IPS DF 4.7 (cell line): ENCODE results near the gene GPBAR1.

Source experiments
- DNase-seq: peaks from one replicate; pipeline ENCODE4 v3.0.0-alpha.2; 2013; ENCODE audit warnings: low spot score; ENCODE audit errors: extremely low read depth

GPBAR1 gene

GRCh38 chr2:218244204-218244603 is 16.6 kb upstream of the GPBAR1 start:
- no peak for DNase-seq

- DNase-seq = no peak
These were observed 16.1 kb upstream of the GPBAR1 start for GRCh38 chr2:218244665-218245064.

- no peak for DNase-seq
These were observed 15.6 kb upstream of the GPBAR1 start for GRCh38 chr2:218245214-218245613.

DNA sequence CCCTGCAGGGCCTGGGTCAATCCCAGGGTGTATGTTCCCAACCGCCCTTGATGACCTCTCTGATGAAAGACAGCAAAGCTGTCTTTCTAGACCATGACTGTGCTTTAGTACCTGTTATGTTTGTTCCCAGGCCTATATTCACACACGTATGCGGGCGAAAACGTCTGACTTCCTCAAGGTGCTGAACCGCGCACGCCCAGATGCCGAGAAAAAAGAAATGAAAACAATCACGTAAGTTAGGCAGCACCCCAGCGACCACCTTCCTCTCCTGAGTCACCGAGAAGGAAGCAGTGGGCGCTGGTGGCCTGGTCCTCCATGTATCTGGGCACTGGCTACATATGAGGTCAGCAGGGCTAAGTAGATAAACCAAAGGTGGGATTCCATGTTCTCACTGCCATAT is 11.1 kb upstream of the GPBAR1 start:
- DNase-seq = no peak

GRCh38 chr2:218252509-218253231 is 8.1 kb upstream of the GPBAR1 start:
- no peak for DNase-seq

DNA sequence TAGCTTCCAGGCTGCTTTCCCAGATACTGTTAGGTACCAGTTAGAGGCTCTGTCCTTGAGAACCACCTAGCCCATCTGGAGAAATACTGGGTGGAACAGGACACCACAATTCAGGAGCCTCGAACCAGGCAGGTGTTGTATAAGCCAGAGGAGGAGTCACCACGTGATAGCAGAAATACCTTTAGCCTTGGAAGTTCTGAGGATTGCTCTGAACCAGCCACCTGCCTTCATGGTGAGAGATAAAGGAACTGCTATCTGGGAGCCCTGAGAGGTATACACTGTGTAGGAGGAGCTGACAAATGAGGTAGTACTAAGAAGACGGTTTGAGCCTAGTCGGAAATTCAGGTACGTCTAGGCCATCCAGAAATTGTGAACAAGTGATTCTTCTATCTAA is 7.6 kb upstream of the GPBAR1 start:
- no peak for DNase-seq

- no peak for DNase-seq
These were observed 5.4 kb upstream of the GPBAR1 start for GRCh38 chr2:218255446-218255845.

- no peak for DNase-seq
These were observed 4.0 kb upstream of the GPBAR1 start for GRCh38 chr2:218256612-218257350.

DNA sequence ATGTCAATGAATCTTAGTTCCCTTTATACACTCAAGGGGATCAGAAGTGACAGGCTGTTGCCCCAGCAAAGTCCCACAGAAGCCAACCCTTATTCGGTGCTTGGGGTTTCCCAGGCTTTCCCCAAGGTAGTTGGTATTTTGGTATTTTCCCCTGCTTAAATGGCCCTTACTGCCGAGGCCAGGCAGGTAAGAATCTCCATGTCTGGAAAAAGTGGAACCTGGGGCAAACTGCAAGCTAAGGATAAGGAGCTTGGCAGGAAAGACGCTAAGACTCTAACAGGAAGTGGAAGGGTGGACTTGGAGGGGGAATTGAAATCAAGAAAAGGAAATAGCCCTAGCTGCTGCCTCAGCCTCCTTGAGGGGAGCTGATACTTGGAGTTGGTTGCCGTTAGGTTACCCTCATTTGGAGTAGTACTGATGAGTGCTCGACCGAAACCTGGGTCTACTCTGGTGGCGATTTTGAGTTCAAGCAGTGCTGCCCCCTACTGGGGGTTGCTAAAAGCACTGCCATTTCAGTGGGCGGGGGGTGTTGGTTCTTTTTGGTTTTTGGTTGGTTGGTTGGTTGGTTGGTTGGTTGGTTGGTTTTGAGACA is 3.3 kb upstream of the GPBAR1 start:
- DNase-seq = peak; percentile 76

GRCh38 chr2:218259099-218259961 is 1.5 kb upstream of the GPBAR1 start:
- no peak for DNase-seq

GRCh38 chr2:218260166-218260565 is 649 bp upstream of the GPBAR1 start:
- no peak for DNase-seq

DNA sequence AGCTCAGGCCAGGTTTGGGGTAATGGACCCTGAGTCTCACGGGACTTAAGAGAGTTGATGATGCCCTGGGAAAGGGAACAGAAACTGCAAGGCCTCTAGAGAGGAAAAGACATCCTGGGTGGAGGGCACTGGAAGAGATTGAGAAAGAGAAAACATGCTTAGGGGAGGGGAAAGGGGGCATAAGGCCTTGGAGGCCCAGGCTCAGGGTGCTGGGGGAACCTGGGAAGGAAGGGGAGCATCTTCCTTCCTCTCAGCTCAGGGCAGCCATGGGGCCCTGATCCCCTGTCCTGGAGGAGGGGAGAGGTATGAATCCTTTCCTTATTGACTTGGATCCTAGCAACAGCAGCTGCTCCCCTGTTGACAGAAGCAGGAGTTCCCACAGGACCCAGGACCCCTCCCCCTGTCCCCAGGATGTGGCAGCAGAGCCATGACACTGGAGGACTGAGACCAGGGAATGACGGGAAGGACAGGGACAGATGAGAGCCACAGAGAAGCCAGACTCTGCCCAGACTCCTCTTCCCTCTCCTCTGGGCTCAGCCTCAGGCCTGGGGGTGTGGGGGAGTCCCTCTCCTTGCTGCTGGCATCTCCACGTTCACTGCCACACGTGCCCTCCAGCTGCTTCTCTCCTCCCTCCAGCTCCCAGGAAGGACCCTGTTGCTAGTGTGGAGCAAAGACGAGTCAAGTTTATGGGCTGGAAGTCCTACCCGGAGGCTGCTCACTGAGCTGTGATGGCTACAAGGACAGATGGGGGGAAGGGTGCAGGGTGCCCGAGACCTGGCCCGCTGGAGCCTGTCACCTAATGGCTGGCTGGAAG is 815 bp downstream of the GPBAR1 start:
- DNase-seq = no peak

DNA sequence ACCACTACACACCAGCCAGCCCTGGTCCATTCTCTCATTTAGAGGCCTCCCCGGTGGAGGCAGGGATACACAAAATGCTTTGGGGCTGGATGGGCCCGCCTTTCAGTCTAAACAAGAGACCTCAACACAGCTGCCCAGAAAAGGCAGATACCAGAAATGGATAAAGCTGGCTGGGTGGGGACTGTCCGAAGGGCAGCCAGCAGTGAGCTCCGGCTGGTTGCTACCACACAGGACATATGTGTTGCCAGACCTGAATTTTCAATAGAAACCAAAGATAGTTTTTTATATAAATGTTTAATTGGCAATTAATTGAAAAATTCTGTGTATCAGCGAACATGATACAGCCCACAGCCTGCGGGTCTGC is 1.4 kb downstream of the GPBAR1 start:
- no peak for DNase-seq

- no peak for DNase-seq
These were observed 2.1 kb downstream of the GPBAR1 start for GRCh38 chr2:218262631-218263586.

DNA sequence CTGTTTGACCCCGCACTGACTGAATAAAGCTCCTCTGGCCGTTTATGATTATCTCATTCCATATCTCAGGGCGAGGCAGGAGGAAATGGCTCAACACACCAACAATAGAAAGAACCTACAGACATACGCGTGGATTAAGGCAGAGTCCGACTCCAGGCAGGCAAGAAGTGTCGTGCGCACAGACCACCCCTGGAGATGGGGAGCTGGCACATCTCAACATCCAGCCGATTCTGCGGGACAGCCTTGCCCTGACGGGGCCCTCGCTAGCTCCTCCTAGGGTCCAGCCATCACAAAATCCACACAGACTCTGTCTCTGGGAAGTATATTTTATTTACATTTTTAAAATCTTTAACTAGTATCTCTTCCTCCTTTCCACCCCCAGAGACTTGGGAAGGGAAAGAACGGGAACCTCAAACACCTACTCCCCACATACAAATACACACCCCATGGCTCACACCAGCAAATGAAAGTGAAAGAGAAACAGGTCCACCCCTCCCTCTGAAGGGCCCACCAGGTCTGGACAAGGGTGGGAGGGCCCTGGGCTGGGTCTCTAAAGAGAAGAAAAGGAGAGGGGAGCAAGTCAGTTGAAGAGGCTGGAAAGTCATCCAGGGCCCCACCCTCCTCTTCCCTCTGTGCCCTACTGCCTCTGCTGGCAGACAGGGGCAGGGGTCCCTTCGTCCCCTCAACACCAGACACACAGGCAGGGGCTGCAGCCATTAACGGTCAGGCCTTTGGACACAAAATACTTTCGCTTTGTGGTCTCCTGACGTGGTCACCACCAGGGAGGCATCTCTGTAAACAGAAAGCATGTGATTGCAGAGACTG is 3.2 kb downstream of the GPBAR1 start:
- DNase-seq = no peak

GRCh38 chr2:218264773-218265561 is 4.2 kb downstream of the GPBAR1 start:
- no peak for DNase-seq

GRCh38 chr2:218265626-218266025 is 4.8 kb downstream of the GPBAR1 start:
- DNase-seq = no peak
